T-helper 2 cell treated with Interferon-gamma antibody and Interleukin-4, amounts not matched to agents 5 μg/mL and 100 μg/mL, for 36 hours (primary cell): ENCODE results near the gene NRP2.
A peak's percentile ranks its signal among the peaks of the same experiment; 100 is the strongest.

Experiments used
- DNase-seq: peaks from one replicate; pipeline ENCODE4 v3.0.0; 2021; ENCODE audit warnings: low spot score
- H3K27ac Mint-ChIP-seq: one replicate; pipeline ENCODE4 v1.8.0; 2021; ENCODE audit warnings: mild to moderate bottlenecking, mixed read lengths
- H3K27me3 Mint-ChIP-seq: one replicate; pipeline ENCODE4 v1.8.0; 2021; ENCODE audit warnings: low read depth, mixed read lengths
- H3K36me3 Mint-ChIP-seq: one replicate; pipeline ENCODE4 v1.8.0; 2021; ENCODE audit warnings: low read depth, mixed read lengths
- H3K4me1 Mint-ChIP-seq: one replicate; pipeline ENCODE4 v1.8.0; 2021; ENCODE audit warnings: low read depth, mixed read lengths
- H3K4me3 Mint-ChIP-seq: one replicate; pipeline ENCODE4 v1.8.0; 2022; ENCODE audit warnings: mild to moderate bottlenecking, moderate library complexity, mixed read lengths
- H3K9me3 Mint-ChIP-seq: one replicate; pipeline ENCODE4 v1.8.0; 2021; ENCODE audit warnings: mixed read lengths

NRP2 gene

DNA sequence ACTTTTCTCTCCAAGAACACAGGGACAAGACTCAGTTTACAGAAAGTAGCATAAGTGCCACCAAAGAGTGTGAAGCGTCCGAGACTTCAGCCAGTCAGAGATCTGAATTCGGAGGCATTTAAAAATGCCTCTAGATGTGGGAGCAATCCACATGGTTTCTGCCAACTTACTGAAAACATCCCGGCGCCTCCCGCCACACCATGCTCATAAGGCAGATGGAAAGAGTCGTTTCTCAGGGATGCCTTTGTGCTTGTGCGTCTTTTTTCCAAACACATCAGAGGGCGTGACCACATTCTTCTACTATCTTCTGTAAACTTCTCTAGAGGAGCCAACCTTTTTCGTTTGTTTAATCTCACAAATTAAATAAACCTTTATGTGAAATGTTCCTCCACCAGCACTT lies 88.7 kb downstream of the NRP2 start:
- Mint-ChIP-seq H3K36me3 (peaks cover 2% of the 10 kb centered on the region), H3K4me1 (peaks cover 8% of the 10 kb centered on the region), H3K4me3 (no peak overlapping the region), H3K27me3 (peaks cover 13% of the 10 kb centered on the region), H3K27ac (no peak overlapping the region), H3K9me3 (no peaks in the 10 kb centered on the region)
- no peak for DNase-seq

DNA sequence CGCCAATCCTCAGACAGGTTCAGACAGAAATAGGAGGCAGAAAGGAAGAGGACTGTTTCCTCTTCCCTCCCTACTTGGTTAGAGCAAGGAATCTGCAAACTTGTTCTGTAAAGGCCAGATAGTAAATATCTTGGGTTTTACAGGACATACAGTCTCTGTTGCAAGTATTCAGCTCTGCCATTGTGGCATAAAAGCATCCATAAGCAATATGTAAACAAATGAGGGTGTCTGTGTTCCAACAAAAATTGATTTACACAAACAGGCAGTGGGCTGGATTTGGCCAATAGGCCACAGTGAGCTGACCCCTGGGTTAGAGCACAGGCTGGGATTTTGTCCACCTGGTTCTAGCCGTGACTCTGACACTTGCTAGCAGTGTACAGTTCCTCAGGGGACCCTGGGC lies 89.4 kb downstream of the NRP2 start:
- H3K36me3 Mint-ChIP-seq: peaks cover 2% of the 10 kb centered on the region
- H3K4me3 Mint-ChIP-seq: no peak overlapping the region
- no peaks in the 10 kb centered on the region for H3K9me3 Mint-ChIP-seq
- H3K27ac Mint-ChIP-seq: no peak overlapping the region
- H3K27me3 Mint-ChIP-seq: peaks cover 14% of the 10 kb centered on the region
- peaks cover 8% of the 10 kb centered on the region for H3K4me1 Mint-ChIP-seq
- no peak for DNase-seq

DNA sequence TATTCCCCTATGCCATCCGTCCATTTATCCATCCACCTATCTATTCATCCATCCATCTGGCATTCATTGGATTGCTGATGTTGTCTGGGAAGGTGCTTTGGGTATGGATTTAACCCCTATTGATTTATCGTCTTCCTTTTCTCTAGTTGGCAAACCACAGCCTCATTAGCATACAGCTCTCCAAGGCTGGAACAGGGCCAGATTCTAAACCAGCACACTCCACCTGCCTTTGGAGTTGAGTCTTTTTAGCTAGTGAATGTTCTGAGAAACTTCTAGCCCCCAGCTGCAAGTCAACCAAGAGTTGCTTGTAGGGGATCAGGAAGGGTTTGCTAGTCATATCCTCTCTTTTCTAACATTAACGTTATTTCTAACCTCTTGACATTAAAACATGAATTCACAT lies 90.7 kb downstream of the NRP2 start:
- H3K9me3 Mint-ChIP-seq: no peaks in the 10 kb centered on the region
- no peaks in the 10 kb centered on the region for H3K36me3 Mint-ChIP-seq
- DNase-seq: no peak
- no peak overlapping the region for H3K4me3 Mint-ChIP-seq
- H3K4me1 Mint-ChIP-seq: peaks cover 8% of the 10 kb centered on the region
- peaks cover 16% of the 10 kb centered on the region for H3K27me3 Mint-ChIP-seq
- no peak overlapping the region for H3K27ac Mint-ChIP-seq

DNA sequence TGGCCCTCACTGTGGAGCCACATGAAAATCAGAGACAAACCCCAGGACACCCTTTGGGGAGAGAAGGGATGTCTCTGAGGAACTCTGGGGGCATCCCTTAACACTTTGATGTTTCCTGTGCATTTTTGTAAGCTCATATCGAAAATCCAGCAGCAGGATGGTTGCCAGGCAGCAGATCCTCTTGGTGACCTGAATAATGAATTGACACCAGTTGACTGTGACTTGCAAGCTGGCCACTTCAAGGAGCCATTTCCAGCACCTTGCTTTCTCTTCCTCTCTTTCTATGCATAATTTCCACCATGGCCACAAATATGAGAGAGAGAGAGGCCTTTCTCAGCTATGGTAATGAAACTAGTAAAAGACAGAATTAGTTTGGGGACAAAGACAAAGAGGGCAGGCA lies 91.7 kb downstream of the NRP2 start:
- H3K9me3 Mint-ChIP-seq: no peaks in the 10 kb centered on the region
- no peak for DNase-seq
- H3K27me3 Mint-ChIP-seq: peaks cover 18% of the 10 kb centered on the region
- H3K4me3 Mint-ChIP-seq: no peak overlapping the region
- H3K36me3 Mint-ChIP-seq: no peaks in the 10 kb centered on the region
- no peak overlapping the region for H3K27ac Mint-ChIP-seq
- H3K4me1 Mint-ChIP-seq: peaks cover 8% of the 10 kb centered on the region

DNA sequence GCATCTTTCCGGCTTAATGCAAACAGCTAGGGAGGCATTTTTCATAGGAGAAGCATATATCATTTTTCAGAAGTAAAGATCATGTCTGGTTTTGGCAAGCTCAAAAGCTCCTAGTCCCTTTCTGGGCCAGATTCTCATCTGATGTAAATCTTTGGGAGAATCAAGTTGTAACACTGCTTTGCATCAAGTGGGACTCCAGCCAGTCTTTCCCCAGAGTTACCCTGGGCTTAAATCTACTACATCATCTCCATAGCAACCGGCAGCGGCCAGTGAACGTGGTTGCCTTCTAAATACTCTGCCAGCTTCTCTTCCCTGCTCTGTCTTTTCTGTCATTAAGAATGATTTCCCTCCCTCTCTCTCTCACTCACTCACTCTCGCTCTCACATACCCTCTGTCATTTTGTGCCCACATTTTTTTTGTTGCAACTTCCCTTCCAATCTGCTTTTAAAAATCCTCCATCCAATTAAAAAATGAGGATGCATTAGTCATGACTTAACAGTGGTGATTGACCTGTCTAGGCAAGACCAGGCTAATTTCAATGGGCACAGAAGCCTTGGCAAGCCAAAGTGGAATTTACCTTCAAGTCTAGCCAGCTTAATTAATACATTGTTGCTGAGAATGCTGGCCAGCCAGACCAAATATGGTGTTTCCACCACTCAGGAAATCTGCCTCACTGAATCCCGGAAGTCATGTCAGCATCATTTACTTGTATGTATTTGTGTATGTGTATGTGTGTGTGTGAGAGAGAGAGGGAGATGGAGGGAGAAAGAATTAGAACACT lies 93.0 kb downstream of the NRP2 start:
- no peaks in the 10 kb centered on the region for H3K36me3 Mint-ChIP-seq
- H3K27me3 Mint-ChIP-seq: peaks cover 18% of the 10 kb centered on the region
- no peaks in the 10 kb centered on the region for H3K9me3 Mint-ChIP-seq
- H3K4me3 Mint-ChIP-seq: no peak overlapping the region
- H3K27ac Mint-ChIP-seq: no peak overlapping the region
- DNase-seq: no peak
- H3K4me1 Mint-ChIP-seq: peaks cover 4% of the 10 kb centered on the region

DNA sequence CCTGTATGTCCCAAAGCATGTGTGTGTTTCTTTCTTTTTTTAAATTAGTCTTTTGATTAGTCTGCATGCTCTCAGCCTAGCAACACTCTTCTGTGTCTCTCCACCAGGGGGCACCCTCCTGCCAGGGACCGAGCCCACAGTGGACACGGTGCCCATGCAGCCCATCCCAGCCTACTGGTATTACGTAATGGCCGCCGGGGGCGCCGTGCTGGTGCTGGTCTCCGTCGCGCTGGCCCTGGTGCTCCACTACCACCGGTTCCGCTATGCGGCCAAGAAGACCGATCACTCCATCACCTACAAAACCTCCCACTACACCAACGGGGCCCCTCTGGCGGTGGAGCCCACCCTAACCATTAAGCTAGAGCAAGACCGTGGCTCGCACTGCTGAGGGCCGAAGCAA lies 93.8 kb downstream of the NRP2 start:
- Mint-ChIP-seq H3K4me3 (no peak overlapping the region), H3K9me3 (no peaks in the 10 kb centered on the region), H3K36me3 (no peaks in the 10 kb centered on the region), H3K27ac (no peak overlapping the region), H3K27me3 (peaks cover 14% of the 10 kb centered on the region), H3K4me1 (peaks cover 9% of the 10 kb centered on the region)
- peak; percentile 7 for DNase-seq

DNA sequence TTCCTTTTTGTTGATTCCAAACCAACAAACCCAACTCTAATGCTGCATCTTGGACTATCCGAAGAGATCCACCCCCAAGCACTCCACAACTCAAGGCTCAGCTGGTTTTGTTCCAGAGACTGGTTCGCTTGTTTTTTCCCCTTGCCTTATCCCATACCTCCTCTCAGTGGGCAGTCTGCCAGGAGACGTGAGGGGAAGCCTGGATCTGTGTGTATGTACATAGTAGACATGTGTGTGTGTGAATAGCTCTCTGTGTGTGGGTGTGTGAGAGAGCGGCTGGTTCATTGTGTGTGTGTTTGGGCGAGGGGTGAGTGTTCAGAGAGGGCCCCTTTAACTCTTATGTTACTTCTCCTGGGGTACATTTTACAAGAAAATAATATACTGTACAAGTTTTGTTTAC lies 94.4 kb downstream of the NRP2 start:
- H3K9me3 Mint-ChIP-seq: no peaks in the 10 kb centered on the region
- no peaks in the 10 kb centered on the region for H3K36me3 Mint-ChIP-seq
- DNase-seq: no peak
- peaks cover 9% of the 10 kb centered on the region for H3K4me1 Mint-ChIP-seq
- peaks cover 14% of the 10 kb centered on the region for H3K27me3 Mint-ChIP-seq
- no peak overlapping the region for H3K27ac Mint-ChIP-seq
- no peak overlapping the region for H3K4me3 Mint-ChIP-seq

DNA sequence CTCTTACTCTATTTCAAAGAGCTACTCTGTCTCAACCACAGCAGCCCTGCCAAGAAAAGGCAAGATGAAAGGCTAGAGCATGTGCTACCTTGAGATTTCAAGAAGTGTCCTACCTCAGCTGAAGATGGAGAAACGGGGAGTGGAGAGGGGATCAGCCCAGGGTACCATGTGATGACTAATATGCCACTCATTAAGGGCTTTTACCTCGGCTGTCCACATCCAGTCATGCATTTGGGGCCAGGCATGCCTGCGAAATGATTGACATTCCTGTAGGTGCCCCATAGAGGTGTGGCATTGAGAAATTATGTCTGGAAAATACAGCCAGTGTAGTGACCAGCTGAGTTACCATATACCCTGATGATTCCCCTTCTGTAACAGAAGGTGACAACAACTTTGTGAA lies 96.1 kb downstream of the NRP2 start:
- H3K4me1 Mint-ChIP-seq: peaks cover 9% of the 10 kb centered on the region
- peaks cover 9% of the 10 kb centered on the region for H3K27me3 Mint-ChIP-seq
- no peak overlapping the region for H3K27ac Mint-ChIP-seq
- DNase-seq: no peak
- H3K36me3 Mint-ChIP-seq: no peaks in the 10 kb centered on the region
- H3K9me3 Mint-ChIP-seq: no peaks in the 10 kb centered on the region
- H3K4me3 Mint-ChIP-seq: no peak overlapping the region

DNA sequence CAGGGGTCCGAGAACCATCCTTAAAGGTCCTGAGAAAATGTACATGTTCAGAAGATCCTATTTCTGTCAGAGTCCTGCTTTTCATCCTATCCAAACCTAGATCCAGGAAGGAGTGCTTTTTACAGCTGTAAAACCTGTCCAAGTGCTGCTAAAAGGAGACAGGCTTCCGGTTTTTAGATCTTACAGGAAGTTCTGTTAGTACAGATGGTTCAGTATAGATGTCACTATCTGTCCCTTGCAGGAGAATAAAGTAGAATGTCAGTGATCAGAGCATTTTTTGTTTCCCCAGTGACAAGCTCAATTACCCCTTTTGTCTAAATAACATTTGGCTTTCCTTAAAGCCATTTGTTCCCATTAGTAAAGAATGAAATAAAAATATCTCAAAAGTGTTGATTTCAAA lies 98.3 kb downstream of the NRP2 start:
- no peak overlapping the region for H3K27ac Mint-ChIP-seq

DNA sequence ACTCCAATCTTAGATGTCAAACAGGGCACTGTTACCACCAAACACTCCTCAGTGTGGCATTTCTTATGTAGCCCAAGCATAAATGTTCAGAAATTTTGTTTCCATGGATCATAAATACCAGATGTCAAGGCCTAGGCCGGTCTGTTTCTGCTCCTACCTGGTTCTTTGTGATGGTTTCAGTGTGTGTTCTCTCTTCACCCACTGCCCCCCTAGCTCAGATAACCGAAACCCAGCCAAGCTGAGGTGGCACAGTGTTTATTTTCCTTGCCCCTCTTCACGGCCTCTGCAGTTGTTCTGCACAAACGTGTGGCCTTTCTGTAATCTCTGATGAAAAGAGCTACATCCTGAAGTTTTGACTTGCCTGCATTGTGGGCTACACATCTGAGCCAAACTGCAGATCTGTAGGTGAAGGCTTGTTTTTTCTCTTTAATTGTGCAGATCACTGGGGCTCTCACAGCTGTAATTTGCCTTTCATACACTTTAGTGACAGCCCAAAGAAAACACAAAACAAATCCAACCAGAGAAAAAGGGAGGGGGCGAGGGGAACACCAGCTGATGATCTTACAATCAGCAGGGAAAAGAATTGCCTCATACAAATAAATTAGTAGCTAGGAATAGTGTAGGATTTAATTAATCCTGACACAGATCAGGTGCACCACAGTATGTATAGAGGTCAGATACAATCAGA lies 99.1 kb downstream of the NRP2 start:
- Mint-ChIP-seq H3K36me3 (no peaks in the 10 kb centered on the region), H3K4me1 (peaks cover 5% of the 10 kb centered on the region), H3K27me3 (peaks cover 6% of the 10 kb centered on the region), H3K9me3 (no peaks in the 10 kb centered on the region), H3K27ac (no peak overlapping the region), H3K4me3 (no peak overlapping the region)
- no peak for DNase-seq

More for the DNA sequence above, 98.3 kb downstream of the NRP2 start:
- H3K4me1 Mint-ChIP-seq: peaks cover 8% of the 10 kb centered on the region
- H3K4me3 Mint-ChIP-seq: no peak overlapping the region
- DNase-seq: no peak
- H3K36me3 Mint-ChIP-seq: no peaks in the 10 kb centered on the region
- H3K9me3 Mint-ChIP-seq: no peaks in the 10 kb centered on the region
- H3K27me3 Mint-ChIP-seq: peaks cover 6% of the 10 kb centered on the region

DNA sequence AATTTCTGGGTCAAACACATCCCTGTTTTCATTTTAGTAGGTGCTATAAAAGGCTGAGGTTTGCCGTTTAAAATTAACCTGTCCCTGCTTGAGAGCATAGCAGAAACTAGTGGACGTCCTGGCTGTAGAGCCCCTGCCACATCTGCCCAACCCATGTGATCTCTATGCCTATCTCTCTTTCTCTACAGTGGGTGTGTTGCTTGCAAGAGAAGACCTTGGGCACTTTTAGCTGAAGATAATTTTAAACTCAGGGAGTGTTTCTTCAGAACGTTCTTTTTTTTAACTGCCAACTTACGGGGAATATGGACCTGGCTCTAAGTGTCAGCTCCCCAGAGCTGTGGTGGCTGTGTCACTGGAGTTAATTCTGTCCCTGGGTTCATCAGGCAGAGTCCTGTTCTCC lies 100.6 kb downstream of the NRP2 start:
- Mint-ChIP-seq H3K27ac (no peak overlapping the region), H3K27me3 (peaks cover 2% of the 10 kb centered on the region), H3K36me3 (no peaks in the 10 kb centered on the region), H3K9me3 (no peaks in the 10 kb centered on the region), H3K4me3 (no peak overlapping the region), H3K4me1 (peaks cover 5% of the 10 kb centered on the region)
- DNase-seq: no peak

DNA sequence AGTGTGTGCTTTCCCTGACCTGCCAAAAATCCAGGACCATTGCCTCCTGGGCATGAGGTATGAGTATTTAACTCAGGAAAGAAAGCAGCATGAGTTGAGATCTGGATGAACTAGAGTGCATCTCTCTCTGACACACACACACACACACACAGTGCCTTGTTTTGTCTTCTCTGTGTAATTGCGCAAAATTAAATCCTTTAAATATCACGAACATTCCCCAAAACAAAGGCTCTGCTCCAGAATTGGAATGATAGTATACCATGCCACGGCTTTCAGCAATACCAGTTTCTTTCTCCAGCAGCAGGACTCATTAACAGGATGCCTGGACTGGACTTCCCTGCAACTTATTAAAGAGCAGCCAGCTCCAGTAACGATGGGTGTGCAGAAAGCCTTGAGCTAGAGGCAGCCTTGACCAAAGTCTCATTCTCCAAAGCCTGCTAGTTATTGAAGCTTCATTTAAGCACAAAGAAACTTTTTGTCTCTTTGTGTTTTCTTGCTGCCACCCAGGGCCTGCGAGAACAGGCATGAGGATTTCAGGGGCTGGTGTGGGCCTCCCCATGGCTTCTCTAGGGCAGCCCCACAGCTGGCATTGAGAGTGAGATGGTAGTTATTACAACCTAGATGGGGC lies 101.7 kb downstream of the NRP2 start:
- Mint-ChIP-seq H3K9me3 (no peaks in the 10 kb centered on the region), H3K27me3 (no peaks in the 10 kb centered on the region), H3K36me3 (no peaks in the 10 kb centered on the region), H3K4me1 (peaks cover 5% of the 10 kb centered on the region), H3K27ac (no peak overlapping the region), H3K4me3 (no peak overlapping the region)
- DNase-seq: no peak

DNA sequence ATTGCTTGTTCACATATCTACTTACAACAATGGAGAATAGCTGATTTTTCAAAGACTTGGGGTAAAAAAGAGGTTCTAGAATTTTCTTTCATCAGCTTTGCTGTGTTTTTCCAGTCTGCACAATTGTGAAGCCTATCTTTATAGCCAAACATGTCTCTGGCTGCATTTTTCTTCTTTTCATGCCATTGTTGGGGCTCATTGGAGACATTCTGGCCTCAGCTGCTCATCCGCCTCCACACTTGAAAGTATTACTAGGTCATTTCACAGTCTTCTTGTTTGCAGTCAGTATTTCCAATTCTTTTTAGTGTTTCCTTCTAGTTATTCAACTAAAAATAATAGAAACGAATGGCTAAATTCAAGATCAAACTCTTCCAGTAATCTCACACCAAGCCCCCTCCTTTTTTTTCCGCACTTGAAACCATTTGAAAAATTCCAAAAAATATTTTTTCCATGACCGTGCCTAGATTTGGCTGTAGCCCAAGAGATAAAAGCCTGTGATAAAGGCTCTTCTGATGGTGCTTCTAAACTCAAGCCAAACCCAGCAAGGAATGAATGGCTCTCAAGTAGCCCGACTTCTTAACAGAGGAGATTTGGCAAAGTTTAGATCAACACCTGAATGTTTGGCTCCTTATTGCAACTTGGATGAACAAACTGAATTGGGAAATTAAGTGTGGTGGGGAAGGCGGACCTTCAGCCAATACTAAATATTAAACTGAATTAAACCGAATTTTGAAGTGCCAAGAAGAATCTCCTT lies 103.4 kb downstream of the NRP2 start:
- H3K4me3 Mint-ChIP-seq: no peak overlapping the region
- no peak for DNase-seq
- peaks cover 1% of the 10 kb centered on the region for H3K27me3 Mint-ChIP-seq
- H3K9me3 Mint-ChIP-seq: no peaks in the 10 kb centered on the region
- no peaks in the 10 kb centered on the region for H3K36me3 Mint-ChIP-seq
- peaks cover 3% of the 10 kb centered on the region for H3K4me1 Mint-ChIP-seq
- H3K27ac Mint-ChIP-seq: no peak overlapping the region

DNA sequence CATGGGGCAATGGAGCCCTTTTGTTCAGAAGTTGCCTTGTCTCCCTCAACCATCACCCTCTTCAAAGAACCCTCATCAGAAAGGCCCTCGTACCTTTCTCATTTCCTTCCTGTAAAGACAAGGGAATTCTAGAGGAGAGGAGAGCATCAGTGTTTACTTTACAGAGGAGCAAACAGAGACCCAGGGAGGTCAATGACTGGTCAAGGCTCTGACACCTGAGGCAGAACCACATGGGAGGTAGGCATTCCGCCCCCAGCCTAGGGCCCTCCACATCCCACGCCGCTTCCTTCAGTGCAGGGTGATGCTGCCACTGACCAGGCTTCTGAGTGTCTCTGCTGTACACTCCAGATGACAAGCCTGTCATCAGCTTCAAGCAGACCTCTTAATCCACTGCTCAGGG lies 104.7 kb downstream of the NRP2 start:
- H3K9me3 Mint-ChIP-seq: no peaks in the 10 kb centered on the region
- H3K4me1 Mint-ChIP-seq: no peaks in the 10 kb centered on the region
- H3K27me3 Mint-ChIP-seq: peaks cover 3% of the 10 kb centered on the region
- H3K27ac Mint-ChIP-seq: no peak overlapping the region
- no peaks in the 10 kb centered on the region for H3K36me3 Mint-ChIP-seq
- no peak overlapping the region for H3K4me3 Mint-ChIP-seq
- DNase-seq: no peak
